ENCODE data around the gene CRAT.
A peak's percentile ranks its signal among the peaks of the same experiment; 100 is the strongest.
"Not testable (repeated sequence)": the region's sequence is repeated elsewhere in the genome, so short reads cannot be mapped to it uniquely, and the experiment has no call there.

Gene CRAT

DNA sequence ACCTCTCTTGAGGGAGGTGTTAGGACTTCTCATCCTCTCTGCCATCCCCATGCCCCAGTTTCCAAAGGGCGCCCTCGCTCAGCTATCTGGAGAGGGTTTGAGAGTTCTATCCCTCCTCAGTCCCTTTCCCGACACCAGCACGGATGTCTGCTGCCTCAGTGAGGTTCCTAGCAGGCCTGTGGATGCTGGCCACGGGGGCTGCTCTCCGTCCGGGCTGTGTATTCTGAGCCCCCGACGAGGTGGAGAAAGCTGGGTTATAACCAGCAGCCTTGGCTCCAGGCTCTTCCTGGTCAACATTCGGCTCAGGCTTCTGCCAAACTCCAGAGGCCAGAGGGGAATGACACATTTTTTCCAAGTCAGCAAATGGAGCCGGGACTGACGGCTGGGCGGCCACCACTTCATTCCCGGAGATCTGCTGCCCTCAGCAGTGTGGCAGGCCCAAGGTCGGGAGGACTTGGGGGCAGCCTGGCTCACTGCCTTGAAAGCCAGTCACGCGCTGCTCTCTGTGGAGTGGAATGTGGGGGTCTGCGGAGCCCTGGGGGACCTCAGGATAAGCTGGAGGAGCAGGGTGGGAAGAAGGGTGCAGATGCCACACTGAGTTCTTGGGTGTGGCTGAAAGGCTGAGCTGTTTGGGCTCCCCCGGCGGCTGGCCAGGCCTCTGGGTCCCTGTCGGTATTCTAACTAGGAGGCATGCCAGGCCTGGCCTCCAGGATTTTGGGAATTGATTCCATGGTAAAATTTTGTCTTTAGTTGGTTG is 28.1 kb upstream of the CRAT start:
- DNase-seq, result no peak

DNA sequence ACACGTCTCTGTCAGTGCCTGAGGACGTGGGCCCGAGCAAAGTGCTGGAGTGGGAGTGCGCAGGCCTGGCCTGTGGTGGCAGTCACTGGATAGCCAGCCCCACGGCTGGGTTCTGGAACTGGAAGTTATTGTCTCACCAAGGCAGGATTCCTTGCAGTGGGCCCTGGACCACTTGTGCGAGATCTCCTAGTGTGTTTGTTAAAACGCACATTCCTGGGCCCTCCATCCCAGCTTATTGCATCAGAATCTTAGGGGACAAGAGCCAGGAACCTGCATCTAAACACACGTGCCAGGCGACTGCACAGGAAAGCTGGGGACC is 27.5 kb upstream of the CRAT start:
- no peak for DNase-seq

DNA sequence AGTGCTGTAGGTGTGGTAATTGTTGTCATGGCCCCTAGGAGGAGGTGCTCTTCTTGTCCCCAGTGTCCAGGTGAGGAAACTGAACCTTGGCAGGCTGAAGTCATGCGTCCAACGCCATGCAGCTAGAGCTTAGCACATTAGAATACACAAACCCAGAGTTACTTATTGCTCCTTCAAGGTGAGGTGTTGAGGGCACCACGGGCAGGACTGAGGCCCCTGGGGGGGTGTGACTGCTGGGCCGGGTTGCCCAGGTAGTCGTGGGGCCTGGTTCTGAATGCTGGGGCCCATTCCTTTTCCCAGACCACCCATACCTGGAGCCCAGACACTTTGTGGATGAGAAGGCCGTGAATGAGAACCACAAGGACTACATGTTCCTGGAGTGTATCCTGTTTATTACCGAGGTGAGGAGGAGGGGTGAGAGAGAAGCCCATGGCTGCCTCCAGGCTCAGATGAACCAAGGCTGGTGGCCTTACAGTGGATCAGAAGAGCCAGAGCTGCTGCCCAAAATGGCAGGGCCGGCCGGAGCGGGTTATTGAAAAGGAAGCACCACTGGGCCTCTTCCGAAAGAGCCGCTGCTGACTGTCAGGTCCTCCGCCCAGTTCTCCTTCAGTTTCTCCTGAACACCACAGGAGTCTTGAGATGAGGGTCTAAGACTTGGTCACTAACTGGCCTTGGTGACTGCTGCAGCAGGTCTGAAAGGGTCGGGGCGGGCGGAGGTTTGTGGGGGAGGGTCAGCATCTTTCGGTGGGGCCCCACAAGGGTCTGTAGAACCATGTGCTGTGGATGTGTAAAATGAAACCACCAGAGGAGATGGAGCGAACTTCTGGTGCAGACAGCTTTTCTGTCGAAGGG is 26.9 kb upstream of the CRAT start:
- DNase-seq, result no peak

DNA sequence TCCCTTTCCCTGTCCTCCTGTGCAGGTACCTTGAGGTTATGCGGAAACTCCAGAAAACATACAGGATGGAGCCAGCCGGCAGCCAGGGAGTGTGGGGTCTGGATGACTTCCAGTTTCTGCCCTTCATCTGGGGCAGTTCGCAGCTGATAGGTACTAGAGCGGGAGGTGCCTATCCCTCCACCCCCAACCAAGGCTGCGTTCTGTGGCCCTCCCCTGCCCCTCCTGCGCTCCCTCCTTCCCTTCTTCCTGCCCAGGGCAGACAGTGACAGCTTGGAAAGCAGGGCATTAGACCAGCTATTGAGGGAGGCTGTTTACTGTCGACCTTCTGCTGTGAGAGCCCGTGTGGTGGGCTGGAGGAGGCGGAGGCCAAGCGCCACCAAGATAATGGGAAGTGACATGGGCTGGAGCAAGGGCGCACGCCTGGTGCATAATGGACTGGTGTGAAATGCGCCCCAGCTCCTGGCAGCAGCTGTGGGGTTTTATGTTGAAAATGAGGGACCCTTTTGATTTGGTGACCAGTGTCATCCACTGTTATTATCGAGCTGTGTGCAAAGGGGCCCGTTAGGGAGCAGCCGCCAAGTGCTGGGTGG is 25.9 kb upstream of the CRAT start:
- DNase-seq, result peak; percentile 81

DNA sequence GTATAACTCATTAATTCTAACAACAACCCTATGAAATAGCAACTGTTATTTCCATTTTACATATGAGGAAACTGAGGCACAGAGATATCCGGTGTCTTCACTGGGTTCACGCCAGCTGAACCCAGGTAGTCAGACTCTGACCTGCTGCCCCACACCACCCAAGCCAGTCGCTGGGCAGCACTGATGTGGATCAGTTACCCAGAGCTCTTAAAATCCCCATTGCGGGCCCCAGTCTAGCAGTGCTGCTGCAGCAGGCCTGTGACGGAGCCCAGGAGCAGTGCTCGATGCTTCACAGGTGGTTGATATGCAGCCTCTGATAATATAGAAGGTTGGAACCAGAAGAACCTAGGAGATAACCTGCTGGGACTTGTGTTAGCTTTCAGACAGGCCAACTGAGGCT is 24.9 kb upstream of the CRAT start:
- DNase-seq, result no peak

DNA sequence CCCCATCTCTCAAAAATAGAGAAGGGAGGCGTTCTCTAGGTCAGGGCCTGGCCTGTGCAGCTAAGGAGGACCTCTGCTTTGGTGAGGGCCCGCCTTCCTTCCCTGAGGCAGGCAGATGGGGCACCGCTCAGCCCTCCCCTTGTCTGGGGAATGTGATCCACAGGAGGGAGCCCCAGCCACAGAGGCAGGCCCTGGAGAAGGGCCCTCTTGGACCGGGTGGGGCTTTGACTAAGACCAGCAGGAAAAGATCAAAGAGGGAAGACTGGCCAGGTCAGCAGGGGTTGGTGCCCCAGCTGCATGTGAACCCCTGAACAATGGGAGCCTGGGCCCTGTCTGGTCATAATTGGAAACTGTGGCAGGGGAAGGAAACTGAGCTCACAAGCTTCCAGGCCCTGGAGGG is 22.5 kb upstream of the CRAT start:
- no peak for DNase-seq

DNA sequence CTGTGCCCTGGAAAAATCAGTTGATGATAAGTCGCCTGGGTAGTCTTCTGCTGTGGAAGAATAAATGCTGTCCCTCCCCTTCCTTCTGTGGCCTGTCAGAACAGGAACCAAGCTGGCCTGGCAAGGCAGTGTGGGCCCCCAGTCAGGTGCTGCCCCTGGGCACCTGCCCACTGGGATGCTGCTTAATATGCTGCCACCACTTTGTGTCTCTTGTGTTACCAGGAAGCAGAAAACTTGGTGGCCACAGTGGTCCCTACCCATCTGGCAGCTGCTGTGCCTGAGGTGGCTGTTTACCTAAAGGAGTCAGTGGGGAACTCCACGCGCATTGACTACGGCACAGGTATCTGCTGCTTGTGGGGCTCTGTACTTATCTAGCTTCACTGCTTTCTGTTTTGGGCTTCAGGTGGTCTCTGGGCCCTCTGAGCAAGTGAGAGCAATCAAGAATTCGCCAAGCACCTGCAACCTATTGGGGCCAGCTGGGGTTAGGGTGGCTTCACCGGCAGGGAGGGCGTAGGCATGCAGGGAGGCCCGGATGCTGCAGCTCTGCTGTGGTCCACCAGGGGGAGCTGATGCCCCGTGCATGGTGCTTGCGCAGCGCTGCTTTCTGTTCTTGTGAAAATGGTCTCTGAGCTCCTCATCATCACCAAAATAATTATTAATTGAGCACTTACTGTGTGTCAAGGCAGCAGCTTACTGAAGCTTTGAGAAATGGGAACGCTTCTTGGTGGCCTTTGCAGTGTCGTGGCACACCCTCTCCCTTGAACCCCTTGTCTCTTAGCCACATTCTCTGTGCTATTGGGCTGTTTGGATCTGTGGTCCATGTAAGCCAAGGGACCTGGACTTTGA is 20.9 kb upstream of the CRAT start:
- DNase-seq, result peak; percentile 90

DNA sequence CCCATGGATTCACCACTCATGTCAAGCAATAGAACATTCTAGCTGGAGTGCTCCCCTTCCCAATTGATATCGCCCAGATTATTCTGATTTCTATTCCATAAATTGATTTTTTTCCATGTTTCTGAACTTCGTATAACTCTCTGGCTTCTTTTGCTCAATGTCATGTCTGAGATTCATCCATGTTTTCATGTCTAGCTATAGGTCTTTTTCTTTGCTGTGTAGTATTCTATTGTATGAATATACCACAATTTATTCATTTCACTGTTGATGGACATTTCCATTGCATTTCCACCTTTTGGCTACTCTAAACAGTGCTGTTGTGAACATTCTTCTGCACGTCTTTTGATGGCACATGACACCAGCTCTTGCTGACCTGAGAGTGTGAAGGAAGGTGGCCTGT is 20.2 kb upstream of the CRAT start:
- DNase-seq, result no peak

DNA sequence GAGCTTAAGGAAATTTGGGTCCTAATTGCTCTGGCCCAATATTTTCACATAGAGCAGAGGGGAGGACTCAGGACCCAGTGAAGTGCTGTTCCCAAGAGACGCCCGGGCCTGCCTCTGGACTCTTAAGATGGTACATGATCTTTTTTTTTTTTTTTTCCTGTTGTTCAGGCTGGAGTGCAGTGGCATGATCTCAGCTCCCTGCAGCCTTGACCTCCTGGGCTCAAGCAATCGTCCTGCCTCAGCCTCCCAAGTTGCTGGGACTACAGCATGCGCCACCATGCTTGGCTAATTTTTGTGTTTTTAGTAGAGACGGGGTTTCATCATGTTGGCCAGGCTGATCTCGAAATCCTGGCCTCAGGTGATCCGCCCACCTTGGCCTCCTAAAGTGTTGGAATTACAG is 19.7 kb upstream of the CRAT start:
- DNase-seq, result not testable (repeated sequence)

DNA sequence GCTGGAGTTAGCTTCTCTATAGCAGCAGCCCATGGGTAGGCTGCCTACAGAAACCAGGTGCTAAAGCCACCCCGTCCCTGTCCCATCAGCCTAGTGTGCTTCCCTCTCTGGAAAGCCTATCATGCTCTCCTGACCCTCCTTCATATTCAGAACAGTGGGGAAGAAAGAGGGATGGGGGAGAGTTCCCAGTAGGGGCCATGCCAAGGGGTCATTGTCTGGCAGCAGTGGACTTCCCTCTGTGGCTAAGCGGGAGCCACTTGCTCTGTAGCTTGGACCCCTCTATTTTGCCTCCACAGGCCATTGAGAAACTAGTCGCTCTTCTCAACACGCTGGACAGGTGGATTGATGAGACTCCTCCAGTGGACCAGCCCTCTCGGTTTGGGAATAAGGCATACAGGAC is 18.1 kb upstream of the CRAT start:
- no peak for DNase-seq

DNA sequence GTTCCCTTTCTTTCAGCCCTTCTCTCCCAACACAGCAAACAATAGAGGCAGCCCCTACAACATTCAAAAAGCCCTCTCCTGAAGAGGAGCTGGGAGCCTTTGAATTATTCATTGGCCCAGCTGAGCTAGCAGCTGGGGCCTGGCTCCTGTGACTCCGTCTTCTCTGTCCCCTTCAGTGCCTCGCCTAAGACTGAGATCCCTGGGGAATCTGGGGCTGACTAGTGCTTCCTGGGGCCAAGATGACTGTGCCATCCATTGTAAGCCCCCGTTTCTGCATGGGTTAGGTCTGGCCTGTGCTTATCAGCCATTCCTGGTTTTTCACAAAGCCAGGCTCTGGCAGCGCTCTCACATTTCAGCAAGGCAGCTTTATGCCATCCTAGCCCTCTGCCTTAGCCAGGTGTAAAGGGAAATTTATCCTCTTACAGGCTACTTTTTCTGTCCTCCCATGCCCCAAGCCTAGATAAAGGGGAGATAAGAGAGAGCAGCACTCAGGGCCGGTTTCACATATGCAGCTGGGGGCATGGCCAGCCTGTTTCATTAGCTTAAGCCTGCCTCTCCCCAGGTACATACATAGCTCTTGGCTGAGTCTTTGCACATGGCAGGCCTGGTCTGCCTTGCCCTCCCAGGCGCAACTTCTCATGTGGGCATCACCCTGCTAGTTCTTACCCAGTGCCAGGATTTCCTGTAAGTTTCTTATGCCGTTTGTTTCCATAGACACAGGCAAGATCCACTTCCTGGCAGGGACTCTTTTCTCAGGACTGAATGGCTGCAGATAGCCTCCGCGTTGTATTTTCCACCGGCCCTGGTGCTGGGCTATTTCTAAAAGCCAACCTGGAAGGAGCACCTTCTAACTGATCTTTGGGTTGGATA is 16.4 kb upstream of the CRAT start:
- DNase-seq, result peak; percentile 90

DNA sequence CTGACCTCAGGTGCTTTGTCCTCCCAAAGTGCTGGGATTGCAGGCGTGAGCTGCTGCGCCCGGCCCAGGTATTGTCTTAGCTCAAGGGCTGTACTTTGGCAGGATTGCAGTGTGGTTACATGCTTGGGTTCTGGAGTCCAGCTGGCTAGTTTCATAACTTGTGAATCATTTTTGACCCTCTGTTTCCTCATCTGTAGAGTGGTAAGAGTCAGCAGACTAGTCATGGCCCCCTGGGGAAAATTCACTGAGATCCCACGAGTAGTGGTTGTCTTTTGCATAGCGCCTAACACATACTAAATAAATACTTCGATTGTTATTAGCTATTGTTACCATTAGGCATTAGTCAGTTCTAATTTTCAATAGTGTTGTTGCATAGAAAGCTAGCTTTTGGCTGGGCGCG is 14.9 kb upstream of the CRAT start:
- no peak for DNase-seq

DNA sequence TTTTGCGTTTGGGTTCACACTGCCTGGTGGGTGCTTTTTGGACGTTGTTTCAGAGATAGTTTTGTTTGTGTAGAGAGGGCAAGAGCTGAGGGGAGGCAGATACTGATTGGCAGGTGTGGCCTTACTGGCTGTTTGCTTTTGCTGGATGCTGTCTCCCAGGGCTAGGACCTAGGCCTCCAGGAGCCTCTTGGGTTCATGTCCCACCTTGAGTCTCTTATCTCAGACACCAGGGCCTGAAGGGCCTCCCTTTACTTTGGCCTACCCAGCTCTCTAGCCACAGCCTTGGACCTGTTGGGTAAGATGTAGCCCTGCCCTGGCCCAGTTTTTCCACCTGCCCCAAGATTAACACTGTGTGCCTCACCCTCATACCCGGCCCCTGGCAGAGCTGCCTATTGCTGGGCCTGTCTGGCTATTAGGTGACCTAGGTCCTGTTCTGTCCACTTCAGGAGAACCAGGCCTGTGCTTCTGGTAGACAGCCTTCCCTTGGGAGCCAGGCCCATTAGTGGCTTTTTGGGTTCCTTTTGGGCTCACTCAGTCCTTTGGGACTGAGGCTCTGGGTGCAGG is 14.0 kb upstream of the CRAT start:
- no peak for DNase-seq

DNA sequence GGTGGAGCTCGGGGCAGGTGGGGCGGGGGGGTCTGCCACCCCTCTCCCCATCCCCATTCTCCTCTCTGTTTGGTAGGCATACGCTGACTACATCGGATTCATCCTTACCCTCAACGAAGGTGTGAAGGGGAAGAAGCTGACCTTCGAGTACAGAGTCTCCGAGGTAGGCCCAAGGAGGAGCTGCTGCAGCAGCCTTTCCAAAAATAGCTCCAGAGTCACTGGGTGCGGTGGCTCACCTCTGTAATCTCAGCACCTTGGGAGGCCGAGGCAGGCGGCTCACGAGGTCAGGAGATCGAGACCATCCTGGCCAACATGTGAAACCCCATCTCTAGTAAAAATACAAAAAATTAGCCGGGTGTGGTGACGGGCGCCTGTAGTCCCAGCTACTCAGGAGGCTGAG is 12.4 kb upstream of the CRAT start:
- not testable (repeated sequence) for DNase-seq

DNA sequence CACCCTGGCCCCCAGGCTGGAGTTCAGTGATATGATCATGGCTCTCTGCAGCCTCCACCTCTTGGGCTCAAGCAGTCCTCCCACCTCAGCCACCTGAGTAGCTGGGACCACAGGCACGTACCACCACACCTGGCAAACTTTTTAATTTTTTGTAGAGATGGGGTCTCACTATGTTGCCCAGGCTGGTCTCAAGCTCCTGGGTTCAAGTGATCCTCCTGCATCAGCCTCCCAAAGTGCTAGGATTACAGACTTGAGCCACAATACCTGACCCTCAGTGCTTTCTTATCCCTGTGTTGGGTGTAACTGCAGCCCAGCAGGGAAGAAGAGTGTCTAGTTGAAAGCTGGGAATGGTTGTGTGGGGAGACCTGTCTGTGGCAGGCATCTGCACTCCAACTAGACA is 11.5 kb upstream of the CRAT start:
- DNase-seq, result no peak

DNA sequence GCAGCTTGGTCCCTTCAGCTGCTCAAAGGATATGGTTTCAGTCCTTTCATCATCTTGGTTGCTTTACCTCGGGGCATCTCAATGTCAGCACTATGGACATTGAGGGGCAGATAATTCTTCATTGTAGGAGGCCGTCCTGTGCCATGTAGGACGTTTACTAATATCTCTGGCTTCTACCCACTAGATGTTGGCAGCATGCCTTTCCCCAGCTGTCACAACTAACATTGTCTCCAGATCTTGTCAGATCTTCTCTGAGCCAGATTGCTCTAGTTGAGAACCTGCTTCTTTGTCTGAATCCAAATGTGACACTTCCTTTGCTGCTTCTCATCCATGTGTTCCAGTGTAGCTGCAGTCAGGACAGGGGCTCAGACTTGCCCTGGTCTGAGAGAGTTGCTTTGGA is 10.9 kb upstream of the CRAT start:
- no peak for DNase-seq

DNA sequence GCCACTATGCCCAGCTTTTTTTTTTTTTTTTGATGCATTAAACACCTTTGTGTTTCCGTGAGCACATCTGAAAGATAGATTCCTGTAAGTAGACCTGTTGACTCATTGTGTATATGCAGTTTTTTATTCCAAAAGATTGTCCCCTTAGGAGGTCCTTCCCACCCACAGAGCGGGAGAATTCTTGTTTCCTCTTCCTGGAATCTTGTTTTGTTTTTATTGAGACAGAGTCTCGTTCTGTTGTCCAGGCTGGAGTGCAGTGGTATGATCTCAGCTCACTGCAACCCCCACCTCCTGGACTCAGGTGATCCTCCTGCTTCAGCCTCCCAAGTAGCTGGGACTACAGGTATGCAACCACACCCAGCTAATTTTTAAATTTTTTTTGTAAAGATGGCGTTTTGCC is 8.2 kb upstream of the CRAT start:
- no peak for DNase-seq

DNA sequence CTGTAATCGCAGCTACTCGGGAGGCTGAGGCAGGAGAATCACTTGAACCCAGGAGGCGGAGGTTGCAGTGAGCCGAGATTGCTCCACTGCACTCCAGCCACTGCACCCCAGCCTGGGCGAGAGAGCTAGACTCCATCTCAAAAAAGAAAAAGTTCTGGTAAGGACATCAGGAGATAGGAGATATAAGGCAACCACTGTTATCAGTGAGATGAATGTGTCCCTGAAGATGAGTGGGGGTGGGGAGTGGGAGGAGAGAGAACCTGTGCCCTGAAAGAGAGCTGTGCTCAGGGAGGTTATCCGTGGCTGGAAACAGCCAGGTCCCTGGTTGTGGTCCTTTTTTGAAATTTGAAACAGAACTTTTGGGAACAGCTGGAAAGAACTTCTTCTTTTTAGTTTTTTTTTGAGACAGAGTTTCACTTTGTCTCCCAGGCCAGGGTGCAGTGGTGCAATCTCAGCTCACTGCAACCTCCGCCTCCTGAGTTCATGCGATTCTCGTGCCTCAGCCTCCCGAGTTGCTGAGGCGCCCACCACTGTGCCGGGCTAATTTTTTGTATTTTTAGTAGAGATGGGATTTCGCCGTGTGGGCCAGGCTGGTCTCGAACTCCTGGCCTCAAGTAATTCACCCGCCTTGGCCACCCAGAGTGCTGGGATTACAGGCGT is 3.2 kb upstream of the CRAT start:
- no peak for DNase-seq

DNA sequence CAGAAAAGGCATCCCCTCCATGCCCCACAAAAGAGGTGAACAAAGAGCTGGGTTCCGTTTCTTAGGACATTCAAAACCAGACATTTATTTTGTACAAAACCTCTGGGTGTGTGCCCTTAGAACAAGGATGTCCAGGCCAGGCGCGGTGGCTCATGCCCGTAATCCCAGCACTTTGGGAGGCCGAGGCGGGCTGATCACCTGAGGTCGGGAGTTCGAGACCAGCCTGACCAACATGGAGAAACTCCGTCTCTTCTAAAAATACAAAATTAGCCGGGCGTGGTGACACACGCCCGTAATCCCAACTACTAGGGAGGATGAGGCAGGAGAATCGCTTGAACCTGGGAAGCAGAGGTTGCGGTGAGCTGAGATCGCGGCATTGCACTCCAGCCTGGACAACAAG is 1.9 kb upstream of the CRAT start:
- not testable (repeated sequence) for DNase-seq

DNA sequence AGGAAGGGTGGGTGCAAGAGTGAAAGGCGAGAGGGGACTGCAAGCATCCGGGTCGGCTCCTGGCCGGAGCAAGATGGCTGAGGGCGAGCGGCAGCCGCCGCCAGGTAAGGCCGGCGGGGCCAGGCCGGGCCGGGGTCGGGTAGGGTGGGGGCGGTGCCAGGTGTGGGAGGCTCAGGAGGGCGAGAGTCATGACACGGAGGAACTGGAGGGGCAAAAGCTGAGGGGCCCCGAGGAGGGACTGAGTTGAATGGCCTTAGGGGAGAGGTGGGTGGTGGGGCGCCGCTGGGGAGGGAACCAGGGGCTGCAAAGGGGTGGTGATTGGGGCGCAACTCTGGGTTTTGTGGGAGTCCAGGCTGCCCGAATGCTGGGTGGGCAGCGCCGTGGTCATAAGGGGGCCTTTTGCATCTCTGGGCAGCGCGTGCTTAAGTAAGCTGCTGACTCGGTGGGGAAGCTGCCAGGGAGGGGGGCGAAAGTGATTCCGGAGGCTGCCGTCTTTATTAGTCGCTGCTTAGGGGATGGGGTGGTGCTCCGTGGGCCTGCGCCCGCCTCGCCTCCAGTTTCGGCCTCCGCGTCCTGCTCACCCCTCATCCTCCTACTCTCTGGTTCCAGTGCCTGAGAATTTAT is 1.0 kb upstream of the CRAT start:
- peak; percentile 61 for DNase-seq
